DMS53 treated with DMSO at 0.1 percent for 48 hours (cell line): Measurements from ENCODE around the gene MAN2B2.
"Not testable (repeated sequence)": the region's sequence is repeated elsewhere in the genome, so short reads cannot be mapped to it uniquely, and the experiment has no call there.

Source experiments
- DNase-seq: peaks from one replicate; lab custom pipeline; 2025; ENCODE audit not compliant: unreplicated experiment; lab: John Stamatoyannopoulos, UW

The MAN2B2 gene

GRCh38 chr4:6639137-6639680, 64.2 kb downstream of the MAN2B2 start:
- no peak for DNase-seq

GRCh38 chr4:6640292-6641163, 65.5 kb downstream of the MAN2B2 start, which contains the start of gene MRFAP1:
Gene MRFAP1 (plus strand): TSS chr4:6640685. CDS start chr4:6640863, 178 bp downstream.
- peak; percentile 98 for DNase-seq

GRCh38 chr4:6641164-6641970, 66.4 kb downstream of the MAN2B2 start:
- DNase-seq, result peak; percentile 34

GRCh38 chr4:6641971-6642320, 67.0 kb downstream of the MAN2B2 start:
- DNase-seq, result no peak

GRCh38 chr4:6643141-6643847, 68.3 kb downstream of the MAN2B2 start:
- DNase-seq, result no peak

- DNase-seq, result no peak
These were observed 70.0 kb downstream of the MAN2B2 start for GRCh38 chr4:6644792-6645530.

GRCh38 chr4:6647169-6647568, 72.2 kb downstream of the MAN2B2 start:
- no peak for DNase-seq

GRCh38 chr4:6647582-6648230, 72.7 kb downstream of the MAN2B2 start:
- no peak for DNase-seq

- no peak for DNase-seq
These were observed 74.2 kb downstream of the MAN2B2 start for GRCh38 chr4:6649216-6649615.

- not testable (repeated sequence) for DNase-seq
These were observed 79.2 kb downstream of the MAN2B2 start for GRCh38 chr4:6654211-6654610.

GRCh38 chr4:6655291-6655690, 80.3 kb downstream of the MAN2B2 start:
- not testable (repeated sequence) for DNase-seq

GRCh38 chr4:6655924-6656323, 80.9 kb downstream of the MAN2B2 start:
- DNase-seq, result no peak

GRCh38 chr4:6657242-6658208, 82.5 kb downstream of the MAN2B2 start:
- DNase-seq, result no peak

- DNase-seq, result no peak
These were observed 83.2 kb downstream of the MAN2B2 start for GRCh38 chr4:6658209-6658595.

GRCh38 chr4:6658597-6659075, 83.6 kb downstream of the MAN2B2 start:
- DNase-seq, result no peak

- DNase-seq, result no peak
These were observed 84.9 kb downstream of the MAN2B2 start for GRCh38 chr4:6659897-6660296.

- no peak for DNase-seq
These were observed 85.4 kb downstream of the MAN2B2 start for GRCh38 chr4:6660430-6660829.

- no peak for DNase-seq
These were observed 87.6 kb downstream of the MAN2B2 start for GRCh38 chr4:6662591-6662990.
